ENCODE measurements around the gene SLC25A30. TPM values are rescaled to one million over a fixed set of nuclear protein-coding genes. Genes with fewer than 3 reads are reported as not detected.

The SLC25A30 gene
- total and polyA plus RNA-seq, 2 of the 13 experiments (the other 11 are each of a cell fraction or from before 2014, with no cell fraction given) = 19.6 to 22.5 TPM

DNA sequence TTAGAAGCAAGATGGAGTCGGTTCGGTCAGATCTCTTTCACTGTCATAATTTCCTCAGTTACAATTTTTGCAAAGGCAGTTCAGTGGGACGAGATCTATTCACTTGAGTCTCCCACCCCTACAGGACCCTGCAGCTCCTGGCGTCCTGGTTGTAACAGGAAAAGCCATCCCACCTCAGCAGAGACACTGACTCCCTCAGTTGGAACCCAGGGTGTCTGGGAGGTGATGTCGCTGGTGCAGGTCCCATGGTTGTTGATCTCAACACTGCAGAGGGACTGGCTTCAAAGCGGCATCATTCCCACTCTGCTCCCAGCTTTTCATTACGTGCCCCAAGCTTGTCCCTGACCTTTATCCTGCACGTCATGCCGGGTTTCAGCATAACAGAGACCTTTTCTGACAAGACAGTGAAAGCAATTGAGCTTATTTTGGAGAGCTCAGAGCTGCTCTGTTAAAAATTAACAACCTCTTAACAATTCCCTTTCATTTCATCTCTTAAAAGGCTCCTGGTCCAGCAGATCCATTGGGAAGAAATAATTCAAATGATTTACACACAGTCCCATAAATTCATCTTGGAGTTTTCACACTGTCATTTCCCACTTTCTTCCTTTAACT is 29.0 kb upstream of the SLC25A30 start (continued):
- TF ChIP-seq HOXA9 (CRISPR knock-in tag; IDR thresholded peaks at IDR 0.05; ENCODE audit: borderline replicate concordance) = no peak
- no peak for TF ChIP-seq EZH2 (conservative IDR thresholded peaks at IDR 0.05; ENCODE audit: low read depth, low read length)
- TF ChIP-seq NRL (CRISPR knock-in tag; IDR thresholded peaks at IDR 0.05; ENCODE audit: borderline replicate concordance) = 0 out of 2 replicates have a peak, but pooled peaks have one; percentile 43
- peak; percentile 53; the same call in 1 of the 2 replicates for TF ChIP-seq SAFB2 (CRISPR knock-in tag; IDR thresholded peaks at IDR 0.05; ENCODE audit: borderline replicate concordance, low read depth)
- TF ChIP-seq, protein P1, sequence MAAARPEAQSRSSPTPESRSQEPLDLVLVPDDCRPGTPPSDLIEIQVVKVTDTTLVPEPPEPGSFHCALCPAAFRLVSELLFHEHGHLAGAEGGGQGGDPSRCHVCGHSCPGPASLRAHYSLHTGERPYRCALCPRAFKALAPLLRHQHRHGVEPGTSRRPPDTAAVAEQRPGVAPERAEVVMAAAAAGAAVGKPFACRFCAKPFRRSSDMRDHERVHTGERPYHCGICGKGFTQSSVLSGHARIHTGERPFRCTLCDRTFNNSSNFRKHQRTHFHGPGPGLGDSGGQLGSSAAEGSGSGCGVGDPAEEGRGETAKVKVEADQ (CRISPR knock-in tag; IDR thresholded peaks at IDR 0.05; ENCODE audit: borderline replicate concordance) = 0 out of 2 replicates have a peak, but pooled peaks have one; percentile 71
- no peak for TF ChIP-seq ZSCAN30 (CRISPR knock-in tag; IDR thresholded peaks at IDR 0.05)
- no peak for TF ChIP-seq ZNF563 (CRISPR knock-in tag; IDR thresholded peaks at IDR 0.05)
- TF ChIP-seq AKAP8 (CRISPR knock-in tag; IDR thresholded peaks at IDR 0.05) = no peak; the same call in 1 of the 2 replicates
- no peak for TF ChIP-seq ZNF34 (CRISPR knock-in tag; IDR thresholded peaks at IDR 0.05; ENCODE audit: borderline replicate concordance)
- TF ChIP-seq ZNF501 (CRISPR knock-in tag; IDR thresholded peaks at IDR 0.05) = peak; percentile 68
- no peak for TF ChIP-seq REL (CRISPR knock-in tag; conservative IDR thresholded peaks at IDR 0.05)
- TF ChIP-seq ZNF160 (CRISPR knock-in tag; IDR thresholded peaks at IDR 0.05) = no peak
- TF ChIP-seq TBP (CRISPR knock-in tag; IDR thresholded peaks at IDR 0.05) = no peak
- peak; percentile 91 for TF ChIP-seq SAP130 (CRISPR knock-in tag; IDR thresholded peaks at IDR 0.05; ENCODE audit: low read depth)
- TF ChIP-seq ZBTB21 (CRISPR knock-in tag; IDR thresholded peaks at IDR 0.05) = peak; percentile 88
- 0 out of 2 replicates have a peak, but pooled peaks have one; percentile 41 for TF ChIP-seq ZSCAN9 (CRISPR knock-in tag; IDR thresholded peaks at IDR 0.05; ENCODE audit: borderline replicate concordance)
- TF ChIP-seq ZNF713 (CRISPR knock-in tag; IDR thresholded peaks at IDR 0.05) = no peak
- TF ChIP-seq, protein P2, sequence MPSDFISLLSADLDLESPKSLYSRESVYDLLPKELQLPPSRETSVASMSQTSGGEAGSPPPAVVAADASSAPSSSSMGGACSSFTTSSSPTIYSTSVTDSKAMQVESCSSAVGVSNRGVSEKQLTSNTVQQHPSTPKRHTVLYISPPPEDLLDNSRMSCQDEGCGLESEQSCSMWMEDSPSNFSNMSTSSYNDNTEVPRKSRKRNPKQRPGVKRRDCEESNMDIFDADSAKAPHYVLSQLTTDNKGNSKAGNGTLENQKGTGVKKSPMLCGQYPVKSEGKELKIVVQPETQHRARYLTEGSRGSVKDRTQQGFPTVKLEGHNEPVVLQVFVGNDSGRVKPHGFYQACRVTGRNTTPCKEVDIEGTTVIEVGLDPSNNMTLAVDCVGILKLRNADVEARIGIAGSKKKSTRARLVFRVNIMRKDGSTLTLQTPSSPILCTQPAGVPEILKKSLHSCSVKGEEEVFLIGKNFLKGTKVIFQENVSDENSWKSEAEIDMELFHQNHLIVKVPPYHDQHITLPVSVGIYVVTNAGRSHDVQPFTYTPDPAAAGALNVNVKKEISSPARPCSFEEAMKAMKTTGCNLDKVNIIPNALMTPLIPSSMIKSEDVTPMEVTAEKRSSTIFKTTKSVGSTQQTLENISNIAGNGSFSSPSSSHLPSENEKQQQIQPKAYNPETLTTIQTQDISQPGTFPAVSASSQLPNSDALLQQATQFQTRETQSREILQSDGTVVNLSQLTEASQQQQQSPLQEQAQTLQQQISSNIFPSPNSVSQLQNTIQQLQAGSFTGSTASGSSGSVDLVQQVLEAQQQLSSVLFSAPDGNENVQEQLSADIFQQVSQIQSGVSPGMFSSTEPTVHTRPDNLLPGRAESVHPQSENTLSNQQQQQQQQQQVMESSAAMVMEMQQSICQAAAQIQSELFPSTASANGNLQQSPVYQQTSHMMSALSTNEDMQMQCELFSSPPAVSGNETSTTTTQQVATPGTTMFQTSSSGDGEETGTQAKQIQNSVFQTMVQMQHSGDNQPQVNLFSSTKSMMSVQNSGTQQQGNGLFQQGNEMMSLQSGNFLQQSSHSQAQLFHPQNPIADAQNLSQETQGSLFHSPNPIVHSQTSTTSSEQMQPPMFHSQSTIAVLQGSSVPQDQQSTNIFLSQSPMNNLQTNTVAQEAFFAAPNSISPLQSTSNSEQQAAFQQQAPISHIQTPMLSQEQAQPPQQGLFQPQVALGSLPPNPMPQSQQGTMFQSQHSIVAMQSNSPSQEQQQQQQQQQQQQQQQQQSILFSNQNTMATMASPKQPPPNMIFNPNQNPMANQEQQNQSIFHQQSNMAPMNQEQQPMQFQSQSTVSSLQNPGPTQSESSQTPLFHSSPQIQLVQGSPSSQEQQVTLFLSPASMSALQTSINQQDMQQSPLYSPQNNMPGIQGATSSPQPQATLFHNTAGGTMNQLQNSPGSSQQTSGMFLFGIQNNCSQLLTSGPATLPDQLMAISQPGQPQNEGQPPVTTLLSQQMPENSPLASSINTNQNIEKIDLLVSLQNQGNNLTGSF (CRISPR knock-in tag; IDR thresholded peaks at IDR 0.05) = no peak
- TF ChIP-seq RBM39 (IDR thresholded peaks at IDR 0.05; ENCODE audit: low read depth, low read length, poor library complexity, severe bottlenecking) = no peak
- TF ChIP-seq ZSCAN31 (CRISPR knock-in tag; IDR thresholded peaks at IDR 0.05; ENCODE audit: low read depth) = no peak
- peak; percentile 69 to 93; a peak in 3 of 4 replicates for TF ChIP-seq EP300 (IDR thresholded peaks at IDR 0.05; ENCODE audit: low read depth in 2 of 2, low read length in 2 of 2)
- peak; percentile 83; the same call in 1 of the 2 replicates for TF ChIP-seq EP300 (CRISPR knock-in tag; IDR thresholded peaks at IDR 0.05; ENCODE audit: borderline replicate concordance)
- TF ChIP-seq, protein P3, sequence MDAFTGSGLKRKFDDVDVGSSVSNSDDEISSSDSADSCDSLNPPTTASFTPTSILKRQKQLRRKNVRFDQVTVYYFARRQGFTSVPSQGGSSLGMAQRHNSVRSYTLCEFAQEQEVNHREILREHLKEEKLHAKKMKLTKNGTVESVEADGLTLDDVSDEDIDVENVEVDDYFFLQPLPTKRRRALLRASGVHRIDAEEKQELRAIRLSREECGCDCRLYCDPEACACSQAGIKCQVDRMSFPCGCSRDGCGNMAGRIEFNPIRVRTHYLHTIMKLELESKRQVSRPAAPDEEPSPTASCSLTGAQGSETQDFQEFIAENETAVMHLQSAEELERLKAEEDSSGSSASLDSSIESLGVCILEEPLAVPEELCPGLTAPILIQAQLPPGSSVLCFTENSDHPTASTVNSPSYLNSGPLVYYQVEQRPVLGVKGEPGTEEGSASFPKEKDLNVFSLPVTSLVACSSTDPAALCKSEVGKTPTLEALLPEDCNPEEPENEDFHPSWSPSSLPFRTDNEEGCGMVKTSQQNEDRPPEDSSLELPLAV (CRISPR knock-in tag; conservative IDR thresholded peaks at IDR 0.05; ENCODE audit: low read depth) = no peak

All from HepG2 (cell line).